ENCODE results near the gene OR13J1.
"Not testable (repeated sequence)": the region's sequence is repeated elsewhere in the genome, so short reads cannot be mapped to it uniquely, and the experiment has no call there.

The OR13J1 gene

GRCh38 chr9:35905051-35905781 is 35.0 kb upstream of the OR13J1 start:
- DNase-seq (ENCODE audit: low spot score), result peak; percentile 60

- DNase-seq (ENCODE audit: low spot score), result no peak
Measured at GRCh38 chr9:35904338-35904737, 34.1 kb upstream of the OR13J1 start.

- DNase-seq (ENCODE audit: low spot score), result peak; percentile 53
Measured at GRCh38 chr9:35903049-35903448, 32.8 kb upstream of the OR13J1 start.

- DNase-seq (ENCODE audit: low spot score), result no peak
Measured at GRCh38 chr9:35899021-35899420, 28.8 kb upstream of the OR13J1 start.

- no peak for DNase-seq (ENCODE audit: low spot score)
Measured at GRCh38 chr9:35898337-35898736, 28.1 kb upstream of the OR13J1 start.

GRCh38 chr9:35897376-35898099 is 27.3 kb upstream of the OR13J1 start:
- DNase-seq (ENCODE audit: low spot score), result not testable (repeated sequence)

- DNase-seq (ENCODE audit: low spot score), result no peak
Measured at GRCh38 chr9:35896570-35896969, 26.4 kb upstream of the OR13J1 start.

GRCh38 chr9:35892051-35892450 is 21.9 kb upstream of the OR13J1 start:
- no peak for DNase-seq (ENCODE audit: low spot score)

GRCh38 chr9:35891646-35892045 is 21.4 kb upstream of the OR13J1 start:
- no peak for DNase-seq (ENCODE audit: low spot score)

- DNase-seq (ENCODE audit: low spot score), result not testable (repeated sequence)
Measured at GRCh38 chr9:35884908-35885307, 14.7 kb upstream of the OR13J1 start.

GRCh38 chr9:35882996-35883395 is 12.8 kb upstream of the OR13J1 start:
- DNase-seq (ENCODE audit: low spot score), result no peak

GRCh38 chr9:35882263-35882848 is 12.2 kb upstream of the OR13J1 start:
- peak; percentile 74 for DNase-seq (ENCODE audit: low spot score)

GRCh38 chr9:35872505-35872904 is 2.3 kb upstream of the OR13J1 start:
- no peak for DNase-seq (ENCODE audit: low spot score)

- DNase-seq (ENCODE audit: low spot score), result no peak
Measured at GRCh38 chr9:35871545-35871944, 1.3 kb upstream of the OR13J1 start.

GRCh38 chr9:35869621-35870216 is 482 bp downstream of the OR13J1 start:
- no peak for DNase-seq (ENCODE audit: low spot score)

- no peak for DNase-seq (ENCODE audit: low spot score)
Measured at GRCh38 chr9:35868933-35869332, 1.3 kb downstream of the OR13J1 start.

GRCh38 chr9:35867538-35867937 is 2.7 kb downstream of the OR13J1 start:
- DNase-seq (ENCODE audit: low spot score), result no peak

GRCh38 chr9:35864695-35865255 is 5.4 kb downstream of the OR13J1 start:
- no peak for DNase-seq (ENCODE audit: low spot score)

- no peak for DNase-seq (ENCODE audit: low spot score)
Measured at GRCh38 chr9:35863583-35863982, 6.6 kb downstream of the OR13J1 start.

- no peak for DNase-seq (ENCODE audit: low spot score)
Measured at GRCh38 chr9:35862328-35862727, 7.9 kb downstream of the OR13J1 start.

- DNase-seq (ENCODE audit: low spot score), result no peak
Measured at GRCh38 chr9:35861161-35861897, 8.9 kb downstream of the OR13J1 start.

- DNase-seq (ENCODE audit: low spot score), result no peak
Measured at GRCh38 chr9:35859990-35860339, 10.2 kb downstream of the OR13J1 start.
